ENCODE data around the gene MCF2L2. TPM values are rescaled to one million over a fixed set of nuclear protein-coding genes. Genes with fewer than 3 reads are reported as not detected.

MCF2L2 gene
- total and polyA plus RNA-seq, 2 experiments from 2014 or later = not detected

DNA sequence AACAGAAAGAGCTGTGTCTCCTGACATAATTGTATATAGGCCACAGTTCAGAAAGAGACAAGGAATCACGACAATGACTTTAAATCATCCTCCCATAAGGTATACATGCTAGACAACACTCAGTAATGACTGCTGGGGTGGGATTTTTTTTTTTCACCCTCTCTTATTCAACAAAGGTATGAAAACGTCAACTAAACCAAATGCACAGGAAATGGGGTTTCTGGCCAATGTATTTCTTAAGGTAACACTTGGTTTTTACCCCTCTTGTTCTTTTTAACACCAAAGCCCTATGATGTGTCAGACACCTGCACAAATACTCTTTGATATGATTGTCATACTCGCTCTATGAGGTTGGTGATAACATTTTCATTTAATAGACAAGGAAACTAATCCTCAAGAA, 78.3 kb downstream of the MCF2L2 start:
- H3K36me3 ChIP-seq (ENCODE audit: low read depth) = no peaks in the 10 kb centered on the region
- H3K9me3 ChIP-seq (ENCODE audit: low read depth) = no peaks in the 10 kb centered on the region
- DNase-seq = no peak
- no peak overlapping the region for H3K9ac ChIP-seq
- no peak overlapping the region for H3K4me3 ChIP-seq
- no peaks in the 10 kb centered on the region for H3K4me1 ChIP-seq (ENCODE audit: insufficient read depth)
- no peak overlapping the region for H2AFZ ChIP-seq
- no peaks in the 10 kb centered on the region for H4K20me1 ChIP-seq (ENCODE audit: insufficient read depth)
- H3K9me2 ChIP-seq (ENCODE audit: insufficient read depth) = no peaks in the 10 kb centered on the region
- no peaks in the 10 kb centered on the region for H3F3A ChIP-seq (ENCODE audit: insufficient read depth)
- 64 to 66% methylated on average over 3 of the region's 3 CpGs for WGBS, 2 experiments (ENCODE audit: low coverage in 1 of 2, low lambda C conversion rate in 2 of 2, missing lambda C conversion rate in 2 of 2)
- in situ Hi-C loops (cut with MboI) = no loop called here
- H3K27ac ChIP-seq = no peak overlapping the region
- no peak overlapping the region for H3K4me2 ChIP-seq (ENCODE audit: unreplicated experiment)
- no peaks in the 10 kb centered on the region for H3K79me2 ChIP-seq (ENCODE audit: insufficient read depth)
- no peak for TF ChIP-seq EZH2phosphoT487 (IDR thresholded peaks at IDR 0.05; ENCODE audit: insufficient read depth, low read depth)
- no peak for TF ChIP-seq EZH2 (IDR thresholded peaks at IDR 0.05; ENCODE audit: insufficient read depth, poor library complexity, severe bottlenecking)
- H3K27me3 ChIP-seq (replicated peaks; ENCODE audit: insufficient read depth) = 0 out of 2 replicates have a peak, but pooled peaks cover 6% of the 10 kb centered on the region

GRCh38 chr3:183349421-183350157, 78.8 kb downstream of the MCF2L2 start:
- TF ChIP-seq EZH2 (IDR thresholded peaks at IDR 0.05; ENCODE audit: insufficient read depth, poor library complexity, severe bottlenecking) = no peak
- TF ChIP-seq EZH2phosphoT487 (IDR thresholded peaks at IDR 0.05; ENCODE audit: insufficient read depth, low read depth) = no peak
- Histone ChIP-seq H3K79me2 (ENCODE audit: insufficient read depth) (no peaks in the 10 kb centered on the region), H3K4me1 (ENCODE audit: insufficient read depth) (no peaks in the 10 kb centered on the region), H3K27me3 (replicated peaks; ENCODE audit: insufficient read depth) (0 out of 2 replicates have a peak, but pooled peaks cover 6% of the 10 kb centered on the region), H2AFZ (no peak overlapping the region), H4K20me1 (ENCODE audit: insufficient read depth) (no peaks in the 10 kb centered on the region), H3K9ac (no peak overlapping the region), H3K9me3 (ENCODE audit: low read depth) (no peaks in the 10 kb centered on the region), H3F3A (ENCODE audit: insufficient read depth) (no peaks in the 10 kb centered on the region), H3K36me3 (ENCODE audit: low read depth) (no peaks in the 10 kb centered on the region), H3K4me3 (no peak overlapping the region), H3K9me2 (ENCODE audit: insufficient read depth) (no peaks in the 10 kb centered on the region), H3K27ac (no peak overlapping the region), H3K4me2 (ENCODE audit: unreplicated experiment) (no peak overlapping the region)
- DNase-seq = no peak
- in situ Hi-C loops (cut with MboI) = no loop called here
- 72 to 74% methylated on average over 8 of the region's 8 CpGs for WGBS, 2 experiments (ENCODE audit: low coverage in 1 of 2, low lambda C conversion rate in 2 of 2, missing lambda C conversion rate in 2 of 2)

GRCh38 chr3:183342824-183343223, 85.6 kb downstream of the MCF2L2 start:
- H3K4me3 ChIP-seq = no peak overlapping the region
- H3K9me2 ChIP-seq (ENCODE audit: insufficient read depth) = no peaks in the 10 kb centered on the region
- H3K27ac ChIP-seq = no peak overlapping the region
- H3K9ac ChIP-seq = no peak overlapping the region
- no peaks in the 10 kb centered on the region for H4K20me1 ChIP-seq (ENCODE audit: insufficient read depth)
- no peaks in the 10 kb centered on the region for H3F3A ChIP-seq (ENCODE audit: insufficient read depth)
- no peak overlapping the region for H3K4me2 ChIP-seq (ENCODE audit: unreplicated experiment)
- in situ Hi-C loops (cut with MboI) = no loop called here
- 0 out of 2 replicates have a peak, but pooled peaks cover 6% of the 10 kb centered on the region for H3K27me3 ChIP-seq (replicated peaks; ENCODE audit: insufficient read depth)
- H3K9me3 ChIP-seq (ENCODE audit: low read depth) = no peaks in the 10 kb centered on the region
- WGBS, 2 experiments (ENCODE audit: low coverage in 1 of 2, low lambda C conversion rate in 2 of 2, missing lambda C conversion rate in 2 of 2) = 95 to 100% methylated on average over 1 of the region's 1 CpG
- H3K79me2 ChIP-seq (ENCODE audit: insufficient read depth) = no peaks in the 10 kb centered on the region
- TF ChIP-seq EZH2 (IDR thresholded peaks at IDR 0.05; ENCODE audit: insufficient read depth, poor library complexity, severe bottlenecking) (no peak), EZH2phosphoT487 (IDR thresholded peaks at IDR 0.05; ENCODE audit: insufficient read depth, low read depth) (no peak)
- no peaks in the 10 kb centered on the region for H3K4me1 ChIP-seq (ENCODE audit: insufficient read depth)
- DNase-seq = no peak
- H2AFZ ChIP-seq = no peak overlapping the region
- no peaks in the 10 kb centered on the region for H3K36me3 ChIP-seq (ENCODE audit: low read depth)

GRCh38 chr3:183341545-183342288, 86.7 kb downstream of the MCF2L2 start:
- 69 to 72% methylated on average over 14 of the region's 14 CpGs for WGBS, 2 experiments (ENCODE audit: low coverage in 1 of 2, low lambda C conversion rate in 2 of 2, missing lambda C conversion rate in 2 of 2)
- no peaks in the 10 kb centered on the region for H3K79me2 ChIP-seq (ENCODE audit: insufficient read depth)
- in situ Hi-C loops (cut with MboI) = no loop called here

More at GRCh38 chr3:183341545-183342288, 86.7 kb downstream of the MCF2L2 start:
- no peak overlapping the region for H3K9ac ChIP-seq
- H3K9me2 ChIP-seq (ENCODE audit: insufficient read depth) = no peaks in the 10 kb centered on the region
- H3F3A ChIP-seq (ENCODE audit: insufficient read depth) = no peaks in the 10 kb centered on the region
- no peaks in the 10 kb centered on the region for H3K4me1 ChIP-seq (ENCODE audit: insufficient read depth)
- H3K27me3 ChIP-seq (replicated peaks; ENCODE audit: insufficient read depth) = no peaks in the 10 kb centered on the region
- no peaks in the 10 kb centered on the region for H3K9me3 ChIP-seq (ENCODE audit: low read depth)
- H3K36me3 ChIP-seq (ENCODE audit: low read depth) = no peaks in the 10 kb centered on the region
- H3K27ac ChIP-seq = no peak overlapping the region
- no peak overlapping the region for H2AFZ ChIP-seq
- no peak for TF ChIP-seq EZH2phosphoT487 (IDR thresholded peaks at IDR 0.05; ENCODE audit: insufficient read depth, low read depth)
- TF ChIP-seq EZH2 (IDR thresholded peaks at IDR 0.05; ENCODE audit: insufficient read depth, poor library complexity, severe bottlenecking) = no peak
- H4K20me1 ChIP-seq (ENCODE audit: insufficient read depth) = no peaks in the 10 kb centered on the region
- DNase-seq = no peak
- no peak overlapping the region for H3K4me3 ChIP-seq
- H3K4me2 ChIP-seq (ENCODE audit: unreplicated experiment) = no peak overlapping the region
